Gastroesophageal sphincter (tissue), 4 donors: ENCODE results near the gene UGT2B7. TPM values are rescaled to one million over a fixed set of nuclear protein-coding genes. Genes with fewer than 3 reads are reported as not detected.

Experiments
- ATAC-seq: fragments of 150-250 bp; one replicate; pipeline ENCODE4 v1.9.1; 2016; ENCODE audit warnings: mild to moderate bottlenecking, moderate library complexity
- H3K27ac ChIP-seq, 4 donors: fragments of 200-600 bp; sonication (generic) in 3 of 4; 1 replicate in 3 of 4; 2 replicates in 1 of 4; pipeline ENCODE4 v1.5.1; 2016 to 2019
- H3K27me3 ChIP-seq: fragments of 200-600 bp; sonication (generic); one replicate; pipeline ENCODE4 v1.5.1; 2019
- H3K36me3 ChIP-seq, 2 donors: fragments of 200-600 bp; sonication (generic); one replicate each; pipeline ENCODE4 v1.5.1; 2019; ENCODE audit warnings: control low read depth in 1 of 2
- H3K4me1 ChIP-seq, 3 donors: fragments of 200-600 bp; sonication (generic); 1 replicate in 2 of 3; 2 replicates in 1 of 3; pipeline ENCODE4 v1.5.1; 2016 to 2019; ENCODE audit warnings: control low read depth in 2 of 3
- H3K4me3 ChIP-seq, 2 donors: fragments of 200-600 bp; sonication (generic); one replicate each; pipeline ENCODE4 v1.5.1; 2019; ENCODE audit warnings: mild to moderate bottlenecking in 1 of 2, moderate library complexity in 1 of 2
- H3K9me3 ChIP-seq, 3 donors: fragments of 200-600 bp; sonication (generic); one replicate each; pipeline ENCODE4 v1.5.1; 2017 to 2019; ENCODE audit warnings: control low read depth in 2 of 3
- EP300 ChIP-seq: sonication (generic); formaldehyde crosslinking; IDR thresholded peaks from one replicate; pipeline ENCODE4 v1.6.1; 2017; ENCODE audit warnings: antibody characterized with exemption, mild to moderate bottlenecking
- POLR2A ChIP-seq, 2 donors: fragments of 450-650 bp; IDR thresholded peaks; one replicate each; pipeline ENCODE4 v1.6.1; 2017; ENCODE audit warnings: antibody characterized with exemption in 2 of 2, mild to moderate bottlenecking in 2 of 2, moderate library complexity in 1 of 2
- POLR2AphosphoS5 ChIP-seq: sonication (generic); formaldehyde crosslinking; IDR thresholded peaks from one replicate; pipeline ENCODE4 v1.6.1; 2017; ENCODE audit warnings: antibody characterized with exemption
- WGBS, 2 donors: methylation state at CpG; one replicate each; pipeline ENCODE4 v1.1.5; 2018; ENCODE audit warnings: low coverage in 1 of 2; 5-methylcytosine and 5-hydroxymethylcytosine counted together
- total RNA-seq, 4 donors: library from RNA; depleted of rRNA; stranded (reverse); fragments of >200 nt; gene quantifications; one replicate each; pipeline ENCODE4 v1.1.0, GENCODE V29; 2016
- TF ChIP-seq, protein P1 (sequence below), 4 experiments: fragments of 200-600 bp in 2 of 4; fragments of 450-650 bp in 2 of 4; sonication (generic) in 1 of 4; IDR thresholded peaks; one replicate each; pipeline ENCODE4 v1.5.1; 2017 to 2019; ENCODE audit warnings: antibody characterized with exemption in 4 of 4, mild to moderate bottlenecking in 2 of 4, moderate library complexity in 2 of 4

The UGT2B7 gene
- total RNA-seq, 4 donors from 2014 or later = not detected

DNA sequence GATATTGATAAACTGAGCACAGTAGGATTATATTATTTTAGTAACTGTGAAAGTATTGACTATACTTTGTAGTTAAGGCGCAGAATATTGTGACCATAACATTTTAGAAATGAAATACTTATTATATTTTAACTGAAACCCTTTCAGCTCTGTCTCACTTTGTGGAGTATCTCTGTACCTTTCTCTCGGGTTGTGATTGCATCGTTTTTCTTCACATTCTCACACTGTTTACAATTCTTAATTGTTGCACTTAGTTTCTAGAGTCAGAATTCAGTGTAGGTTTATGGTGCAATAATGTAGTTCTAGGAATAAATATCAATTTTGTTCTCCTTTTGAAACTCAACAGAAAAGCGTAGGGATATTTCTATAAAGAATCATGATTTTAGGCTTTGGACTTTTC, 57.7 kb downstream of the UGT2B7 start:
- WGBS, 2 donors = 78 to 82% methylated on average over 4 of the region's 4 CpGs
- ATAC-seq = no peak
- Histone ChIP-seq H3K27me3 (no peaks in the 10 kb centered on the region), H3K4me3 (no peak overlapping the region), H3K36me3 (no peaks in the 10 kb centered on the region), H3K4me1 (no peaks in the 10 kb centered on the region), H3K9me3 (no peaks in the 10 kb centered on the region), H3K27ac (no peak overlapping the region)
- TF ChIP-seq, protein P1, sequence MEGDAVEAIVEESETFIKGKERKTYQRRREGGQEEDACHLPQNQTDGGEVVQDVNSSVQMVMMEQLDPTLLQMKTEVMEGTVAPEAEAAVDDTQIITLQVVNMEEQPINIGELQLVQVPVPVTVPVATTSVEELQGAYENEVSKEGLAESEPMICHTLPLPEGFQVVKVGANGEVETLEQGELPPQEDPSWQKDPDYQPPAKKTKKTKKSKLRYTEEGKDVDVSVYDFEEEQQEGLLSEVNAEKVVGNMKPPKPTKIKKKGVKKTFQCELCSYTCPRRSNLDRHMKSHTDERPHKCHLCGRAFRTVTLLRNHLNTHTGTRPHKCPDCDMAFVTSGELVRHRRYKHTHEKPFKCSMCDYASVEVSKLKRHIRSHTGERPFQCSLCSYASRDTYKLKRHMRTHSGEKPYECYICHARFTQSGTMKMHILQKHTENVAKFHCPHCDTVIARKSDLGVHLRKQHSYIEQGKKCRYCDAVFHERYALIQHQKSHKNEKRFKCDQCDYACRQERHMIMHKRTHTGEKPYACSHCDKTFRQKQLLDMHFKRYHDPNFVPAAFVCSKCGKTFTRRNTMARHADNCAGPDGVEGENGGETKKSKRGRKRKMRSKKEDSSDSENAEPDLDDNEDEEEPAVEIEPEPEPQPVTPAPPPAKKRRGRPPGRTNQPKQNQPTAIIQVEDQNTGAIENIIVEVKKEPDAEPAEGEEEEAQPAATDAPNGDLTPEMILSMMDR (IDR thresholded peaks at IDR 0.05) = no peak
- no peak for TF ChIP-seq EP300
- TF ChIP-seq POLR2AphosphoS5 = no peak
- TF ChIP-seq POLR2A (IDR thresholded peaks at IDR 0.05) = no peak

DNA sequence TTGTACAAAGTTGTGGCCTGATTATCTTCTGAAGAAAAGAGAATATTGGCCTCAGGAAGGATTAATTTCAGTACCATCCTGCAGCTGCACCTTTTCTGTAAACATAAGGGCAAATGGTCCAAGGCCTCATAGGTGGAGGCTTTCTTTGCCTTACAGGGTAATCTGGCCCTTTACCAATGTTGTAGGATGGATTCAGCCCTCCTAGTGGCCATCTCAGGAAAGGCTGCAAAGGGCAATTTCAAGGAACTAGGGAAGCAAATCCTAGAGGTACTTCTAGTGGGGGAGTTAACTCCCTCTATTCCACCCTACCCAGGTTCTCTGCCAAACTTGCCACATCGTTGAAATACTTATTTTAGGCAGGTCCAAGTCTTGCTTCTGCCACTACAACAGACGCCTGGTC, 60.6 kb downstream of the UGT2B7 start:
- TF ChIP-seq EP300 (no peak), POLR2A (IDR thresholded peaks at IDR 0.05) (no peak), POLR2AphosphoS5 (no peak)
- TF ChIP-seq, protein P1 (IDR thresholded peaks at IDR 0.05) = no peak
- WGBS, 2 donors = 65 to 83% methylated on average over 2 of the region's 2 CpGs
- Histone ChIP-seq H3K27me3 (no peaks in the 10 kb centered on the region), H3K9me3 (no peaks in the 10 kb centered on the region), H3K4me1 (no peaks in the 10 kb centered on the region), H3K4me3 (no peak overlapping the region), H3K36me3 (no peaks in the 10 kb centered on the region), H3K27ac (no peak overlapping the region)
- ATAC-seq = no peak

Other genes with a start within 250 kb of the UGT2B7 start
- under 1 TPM in 1 of 4 donors, not detected in 3; 0.23 TPM for gene UGT2A3, start 144.7 kb upstream of the UGT2B7 start, total RNA-seq
- gene UGT2B11, start 118.3 kb downstream of the UGT2B7 start, total RNA-seq = not detected
- not detected for gene UGT2B28, start 184.0 kb downstream of the UGT2B7 start, total RNA-seq